ENCODE measurements around the gene MMP24OS.
A peak's percentile ranks its signal among the peaks of the same experiment; 100 is the strongest.

The MMP24OS gene

DNA sequence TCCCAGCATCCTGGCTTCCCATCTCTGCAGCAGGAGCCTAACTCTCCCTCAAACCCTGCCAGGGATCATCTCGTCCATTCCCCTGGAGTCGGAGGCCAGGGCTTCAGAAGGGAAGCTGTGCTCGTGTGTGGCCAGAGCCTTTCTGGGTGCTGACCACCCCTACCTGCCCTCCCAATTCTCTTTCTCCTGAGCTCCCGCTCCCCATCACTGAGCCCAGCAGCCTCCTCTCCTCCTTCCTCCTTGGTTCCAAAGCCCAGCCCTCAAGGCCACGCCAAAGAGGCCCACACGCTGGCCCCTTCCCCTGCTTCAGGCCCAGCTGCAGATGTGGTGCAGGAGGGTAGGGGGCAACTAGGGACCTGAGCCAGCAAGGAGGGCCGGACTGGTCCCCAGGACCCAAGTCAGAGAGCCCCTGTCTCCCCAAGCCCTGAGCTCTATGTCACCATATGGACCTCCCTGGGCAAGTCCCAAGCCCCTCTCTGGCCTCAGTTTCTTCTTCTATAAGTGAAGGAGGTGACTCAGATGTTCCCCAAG, 13.0 kb upstream of the MMP24OS start:
- no peak for DNase-seq

GRCh38 chr20:35290186-35290886, 12.4 kb upstream of the MMP24OS start:
- DNase-seq = no peak

DNA sequence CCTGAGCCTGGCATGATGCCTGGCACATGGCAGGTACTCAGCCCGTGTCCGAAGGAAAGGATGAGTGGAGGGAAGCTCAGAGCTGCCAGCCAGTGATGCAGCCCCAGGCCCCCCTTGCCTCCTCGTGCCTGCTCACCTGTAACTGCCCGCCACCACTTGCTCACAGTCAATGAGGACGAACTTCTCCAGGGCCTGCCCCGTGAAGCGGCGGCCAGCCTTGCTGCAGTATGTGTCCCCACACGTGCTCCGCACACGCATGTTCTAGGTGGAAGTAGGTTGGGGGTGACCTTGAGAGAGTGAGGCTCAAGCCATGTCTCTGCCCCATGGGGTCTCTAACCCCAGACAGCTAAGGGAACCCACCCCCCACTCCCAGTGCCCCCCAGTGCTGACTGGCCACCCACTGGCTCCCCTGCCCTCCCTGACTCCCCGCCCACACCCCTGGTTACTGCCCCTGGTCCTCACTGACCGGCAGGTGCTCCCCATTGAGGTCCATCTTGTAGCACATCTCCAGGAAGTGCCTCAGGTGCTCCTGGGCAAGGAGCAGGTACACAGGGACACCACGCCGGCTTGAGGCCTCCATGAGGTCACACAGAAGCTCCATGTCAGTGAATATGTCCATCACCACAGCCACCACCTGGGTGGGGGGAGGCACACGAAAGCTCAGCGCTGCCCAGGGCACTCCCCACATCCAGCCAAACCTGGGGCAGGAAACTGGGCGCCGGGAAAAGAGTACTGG, 10.6 kb upstream of the MMP24OS start:
- no peak for DNase-seq

- DNase-seq = no peak
Measured at GRCh38 chr20:35287509-35288324, 9.8 kb upstream of the MMP24OS start.

GRCh38 chr20:35286899-35287508, 9.1 kb upstream of the MMP24OS start:
- DNase-seq = no peak

DNA sequence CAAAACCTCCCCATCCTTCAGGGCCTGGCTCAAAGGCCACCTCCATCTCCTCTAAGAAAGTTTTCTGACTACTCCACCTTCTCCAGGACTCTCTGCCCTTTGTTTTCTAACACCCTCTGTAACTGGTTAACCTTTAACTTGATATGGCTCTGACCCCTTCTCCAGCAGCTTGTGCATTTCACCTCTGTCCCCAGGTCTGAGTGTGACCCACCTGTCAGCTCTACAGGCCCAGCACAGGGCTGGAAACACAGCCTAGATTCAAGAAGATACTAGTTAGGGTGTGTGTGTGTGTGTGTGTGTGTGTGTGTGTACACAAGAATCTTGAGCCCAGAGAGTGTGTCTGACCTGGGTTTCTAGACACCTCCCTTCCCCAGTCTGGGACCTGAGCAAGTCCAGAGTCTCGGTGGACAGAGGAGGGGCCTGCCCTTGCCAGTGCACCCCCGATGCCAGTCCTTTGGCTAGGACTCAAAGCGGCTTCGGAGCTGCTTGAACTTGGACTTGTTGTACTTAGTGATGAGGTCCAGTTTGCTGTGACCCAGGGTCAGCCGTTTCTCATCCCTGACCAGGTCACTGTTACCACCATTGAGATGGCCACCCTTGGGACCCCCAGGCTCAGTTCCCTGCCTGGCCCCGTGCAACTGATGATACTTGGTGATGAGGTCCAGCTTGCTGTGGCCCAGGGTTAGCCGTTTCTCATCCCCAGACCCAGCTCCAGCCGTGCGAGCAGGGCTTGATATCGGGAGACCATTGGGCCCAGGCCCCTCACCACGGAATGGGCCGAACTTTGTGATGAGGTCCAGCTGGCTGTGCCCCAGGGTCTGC, 8.4 kb upstream of the MMP24OS start:
- no peak for DNase-seq

DNA sequence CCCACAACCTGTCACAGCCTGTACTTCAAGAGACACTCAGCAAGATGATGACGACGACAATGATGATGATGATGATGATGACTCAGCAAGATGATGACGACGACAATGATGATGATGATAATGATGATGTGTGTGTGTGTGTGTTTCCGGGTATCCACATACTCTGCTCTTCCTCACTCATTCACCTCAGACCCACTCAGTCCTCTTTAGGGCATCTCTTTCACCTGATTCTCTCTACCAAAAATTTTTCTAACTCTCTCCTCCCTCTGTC, 7.8 kb upstream of the MMP24OS start:
- DNase-seq = no peak

DNA sequence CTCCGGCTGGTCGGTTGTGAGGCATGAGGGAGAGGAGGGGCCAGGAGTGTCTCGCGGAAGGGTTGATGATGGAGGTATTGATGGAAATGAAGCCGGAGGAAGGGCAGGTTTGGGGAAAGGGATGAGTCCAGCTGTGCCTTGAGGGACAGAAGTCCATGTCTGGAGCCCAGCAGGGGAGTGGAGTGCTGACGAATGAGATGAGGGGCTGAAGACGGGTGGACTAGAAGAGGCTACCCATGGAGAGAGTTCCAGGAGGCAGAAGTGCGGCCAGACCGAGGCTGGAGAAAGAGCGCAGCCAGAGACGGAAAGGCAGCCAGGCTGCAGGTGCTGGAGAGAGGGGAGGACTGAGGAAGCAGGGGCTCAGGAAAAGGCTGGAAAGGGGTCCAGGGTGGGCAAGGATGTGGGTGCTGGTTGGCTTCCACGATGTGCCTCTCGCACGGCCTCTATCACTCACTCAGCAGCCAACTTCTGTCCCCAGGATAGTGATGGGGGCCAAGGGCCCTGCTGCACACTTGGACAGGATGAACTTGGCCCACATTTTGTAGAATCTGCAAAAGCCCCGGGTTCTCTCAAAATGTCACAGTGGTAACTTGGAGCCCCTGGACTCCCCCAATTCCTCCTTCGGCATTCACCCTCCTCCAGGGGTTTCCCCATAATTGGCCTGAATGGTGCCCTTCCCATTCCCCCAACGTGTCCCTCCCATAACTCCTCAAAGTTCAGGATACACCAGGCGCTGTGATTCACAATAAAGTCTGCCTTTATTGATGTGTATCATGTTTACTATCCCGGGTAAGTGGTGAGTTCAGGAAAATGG, 7.3 kb upstream of the MMP24OS start:
- DNase-seq = no peak

DNA sequence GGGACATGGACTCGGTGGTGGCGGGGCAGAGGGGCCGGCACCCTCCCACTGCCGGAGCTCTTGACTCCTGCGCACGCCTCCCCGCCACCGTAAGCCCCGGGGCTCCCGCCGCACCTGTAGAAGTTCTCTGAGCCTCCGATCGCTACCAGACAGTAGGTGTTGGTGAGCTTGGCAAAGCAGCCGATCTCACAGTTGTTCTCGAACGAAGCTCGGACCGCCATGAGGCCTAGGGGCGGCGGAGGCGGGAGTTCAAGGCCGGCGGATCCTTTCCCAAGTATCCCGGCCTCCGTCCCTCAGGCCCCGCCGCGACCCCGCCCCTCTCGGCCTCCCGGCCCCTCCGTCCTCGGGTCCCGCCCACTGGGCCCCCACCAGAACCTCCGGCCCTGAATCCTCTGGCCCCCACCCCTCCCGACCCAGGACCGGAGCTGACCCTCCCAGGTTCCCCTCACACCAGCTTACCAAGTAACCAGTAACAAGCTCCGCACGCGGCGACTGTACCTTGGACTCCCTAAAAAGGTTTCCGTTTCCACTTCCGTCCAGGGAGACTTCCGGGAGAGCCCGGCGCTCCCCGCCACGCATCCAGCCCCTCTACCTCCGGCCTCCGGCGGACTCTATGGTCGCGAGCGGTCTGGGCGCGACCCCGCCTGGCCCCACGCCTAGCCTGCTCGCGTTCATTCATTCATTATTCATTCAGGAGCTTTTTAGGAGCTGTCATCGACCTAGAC, 6.5 kb upstream of the MMP24OS start, which contains the start of gene EIF6:
Gene EIF6, minus strand, starts transcription at position 506 of the 725 bp plus-strand sequence. Its CDS starts 285 bp downstream, at position 221.
- DNase-seq = peak; percentile 34 to 84 (median 47)

GRCh38 chr20:35283441-35284266, 5.7 kb upstream of the MMP24OS start:
- DNase-seq = no peak

DNA sequence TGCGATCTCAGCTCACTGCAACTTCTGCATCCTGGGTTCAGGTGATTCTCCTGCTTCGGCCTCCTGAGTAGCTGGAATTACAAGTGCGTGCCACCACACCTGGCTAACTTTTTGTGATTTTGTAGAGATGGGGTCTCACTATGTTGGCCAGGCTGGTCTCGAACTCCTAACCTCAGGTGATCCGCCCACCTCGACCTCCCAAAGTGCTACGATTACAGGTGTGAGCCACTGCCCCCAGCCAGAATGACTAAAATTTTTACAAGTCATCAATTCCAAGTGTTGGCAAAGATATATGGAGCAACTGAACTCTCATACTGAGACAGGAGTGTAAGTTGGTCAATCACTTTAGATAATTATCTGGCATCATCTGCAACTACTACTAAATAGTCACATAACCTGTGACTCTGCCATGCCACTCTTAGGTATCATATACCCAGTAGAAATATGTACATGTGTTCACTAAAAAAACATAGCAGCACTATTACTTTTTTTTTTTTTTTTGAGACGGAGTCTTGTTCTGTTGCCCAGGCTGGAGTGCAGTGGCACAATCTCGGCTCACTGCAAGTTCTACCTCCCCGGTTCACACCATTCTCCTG, 3.7 kb upstream of the MMP24OS start:
- no peak for DNase-seq

DNA sequence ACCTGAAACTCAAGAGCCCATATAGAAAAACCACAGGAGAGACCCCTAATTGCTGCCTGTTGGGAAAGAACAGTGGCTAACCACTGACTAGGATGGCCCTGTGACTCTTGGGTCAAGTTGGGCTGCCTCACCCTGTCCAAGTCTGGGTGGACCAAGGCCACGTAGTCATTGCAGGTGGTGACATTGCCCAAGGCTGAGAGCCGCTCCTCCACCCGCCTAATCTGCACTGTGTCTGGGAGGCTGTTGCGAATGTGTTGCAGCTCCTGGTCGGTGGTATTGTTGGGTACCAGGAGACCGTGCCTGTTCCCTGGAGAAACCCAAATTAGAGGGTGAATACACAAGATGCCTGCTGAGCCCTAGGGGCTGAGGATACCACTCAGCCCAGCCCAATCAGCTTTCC, 2.6 kb upstream of the MMP24OS start:
- no peak for DNase-seq

DNA sequence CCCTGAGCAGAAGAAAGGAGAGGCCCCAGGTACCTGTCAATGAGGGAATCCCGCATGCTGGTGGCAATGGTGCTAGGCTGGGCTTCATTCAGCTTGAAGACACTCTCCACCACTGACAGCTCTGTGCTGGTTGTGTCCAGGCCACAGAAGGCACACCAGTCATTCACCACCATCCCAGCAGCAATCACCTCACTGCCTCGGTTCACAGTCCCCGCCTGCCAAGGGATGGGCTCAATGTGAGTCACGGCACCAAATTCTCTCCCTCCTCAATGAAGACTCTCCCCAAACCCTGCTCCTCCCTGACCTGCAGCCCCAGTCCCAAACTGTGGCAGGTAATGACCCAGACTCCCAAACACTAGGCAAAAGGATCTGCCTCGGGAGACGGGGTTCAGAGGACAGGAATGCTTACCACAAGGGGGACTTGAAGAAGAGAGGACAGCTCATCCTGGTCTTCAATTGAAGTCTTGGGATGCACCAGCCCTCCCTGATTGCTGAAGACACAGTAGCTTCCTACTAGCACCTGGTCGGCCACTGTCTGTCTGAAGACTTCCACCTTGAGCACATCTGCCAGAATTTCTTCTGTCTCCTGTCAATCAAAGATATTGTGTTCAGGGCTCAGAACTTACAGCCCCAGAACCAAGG, 1.7 kb upstream of the MMP24OS start:
- DNase-seq = no peak

GRCh38 chr20:35279040-35279439, 1.1 kb upstream of the MMP24OS start:
- no peak for DNase-seq

DNA sequence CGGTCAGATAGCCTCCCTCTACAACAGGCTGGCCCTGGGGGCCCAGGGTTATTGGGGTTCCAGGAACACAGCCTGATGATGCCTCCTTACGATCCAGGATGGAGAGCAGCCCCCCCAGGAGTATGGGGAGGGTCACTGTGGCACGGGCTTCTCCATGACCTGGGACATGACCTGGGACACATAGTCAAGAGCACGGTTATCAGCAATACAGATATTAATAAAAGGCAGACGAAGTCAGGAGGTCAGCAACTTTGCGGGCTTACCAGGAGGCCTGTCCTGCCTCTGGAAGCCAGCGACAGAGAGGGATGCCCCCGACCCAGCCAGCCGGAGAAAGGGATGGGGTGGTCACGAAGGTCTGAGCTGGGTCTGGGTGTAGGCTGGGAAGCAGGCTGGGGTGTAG, 795 bp downstream of the MMP24OS start:
- no peak for DNase-seq

DNA sequence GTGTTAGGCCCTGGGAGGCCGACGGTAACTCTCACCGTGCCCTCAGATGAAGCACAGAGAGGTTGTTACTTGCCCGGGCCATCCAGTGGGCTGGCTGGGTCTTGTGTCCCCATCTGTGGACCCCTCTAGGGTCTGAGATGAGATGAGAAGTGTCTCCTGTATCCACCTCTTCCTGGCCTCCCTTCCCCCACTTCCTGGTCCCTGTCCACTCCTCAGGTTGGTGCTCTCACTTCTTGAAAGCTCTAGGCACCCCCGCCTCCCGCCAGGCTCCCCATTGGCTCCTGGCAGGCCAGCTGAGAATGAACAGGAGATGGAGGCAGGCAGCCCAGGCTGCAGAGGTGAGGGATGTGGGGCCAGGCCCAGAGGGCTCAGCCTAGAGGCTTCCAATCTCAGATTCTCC, 1.5 kb downstream of the MMP24OS start:
- no peak for DNase-seq

- DNase-seq = no peak
Measured at GRCh38 chr20:35275741-35276251, 2.1 kb downstream of the MMP24OS start.
